Measurements from ENCODE around the gene ZNF560. TPM values are rescaled to one million over a fixed set of nuclear protein-coding genes. Genes with fewer than 3 reads are reported as not detected.

The ZNF560 gene
- total RNA-seq, 1 donor from 2014 or later: 0.15 TPM

DNA sequence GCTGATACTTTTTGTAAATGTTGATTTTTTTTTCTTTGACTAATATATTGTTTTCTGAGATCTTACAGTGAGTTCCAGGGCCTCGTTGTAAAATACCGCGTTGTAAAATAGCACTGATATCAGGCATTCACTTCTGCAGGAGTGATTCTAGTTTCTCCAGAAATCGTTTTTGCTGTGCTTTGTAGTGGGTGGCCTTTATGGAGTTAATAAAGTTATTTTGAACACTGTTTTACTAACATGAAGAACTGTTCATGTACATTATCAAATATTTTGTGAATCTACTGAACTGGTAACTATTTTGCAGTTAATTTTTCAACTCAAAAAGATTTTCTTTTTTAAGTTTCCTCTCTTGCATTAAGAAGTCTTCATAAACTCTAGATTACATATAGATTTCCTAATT is 62.1 kb downstream of the ZNF560 start:
- DNase-seq (ENCODE audit: low read depth): no peak

DNA sequence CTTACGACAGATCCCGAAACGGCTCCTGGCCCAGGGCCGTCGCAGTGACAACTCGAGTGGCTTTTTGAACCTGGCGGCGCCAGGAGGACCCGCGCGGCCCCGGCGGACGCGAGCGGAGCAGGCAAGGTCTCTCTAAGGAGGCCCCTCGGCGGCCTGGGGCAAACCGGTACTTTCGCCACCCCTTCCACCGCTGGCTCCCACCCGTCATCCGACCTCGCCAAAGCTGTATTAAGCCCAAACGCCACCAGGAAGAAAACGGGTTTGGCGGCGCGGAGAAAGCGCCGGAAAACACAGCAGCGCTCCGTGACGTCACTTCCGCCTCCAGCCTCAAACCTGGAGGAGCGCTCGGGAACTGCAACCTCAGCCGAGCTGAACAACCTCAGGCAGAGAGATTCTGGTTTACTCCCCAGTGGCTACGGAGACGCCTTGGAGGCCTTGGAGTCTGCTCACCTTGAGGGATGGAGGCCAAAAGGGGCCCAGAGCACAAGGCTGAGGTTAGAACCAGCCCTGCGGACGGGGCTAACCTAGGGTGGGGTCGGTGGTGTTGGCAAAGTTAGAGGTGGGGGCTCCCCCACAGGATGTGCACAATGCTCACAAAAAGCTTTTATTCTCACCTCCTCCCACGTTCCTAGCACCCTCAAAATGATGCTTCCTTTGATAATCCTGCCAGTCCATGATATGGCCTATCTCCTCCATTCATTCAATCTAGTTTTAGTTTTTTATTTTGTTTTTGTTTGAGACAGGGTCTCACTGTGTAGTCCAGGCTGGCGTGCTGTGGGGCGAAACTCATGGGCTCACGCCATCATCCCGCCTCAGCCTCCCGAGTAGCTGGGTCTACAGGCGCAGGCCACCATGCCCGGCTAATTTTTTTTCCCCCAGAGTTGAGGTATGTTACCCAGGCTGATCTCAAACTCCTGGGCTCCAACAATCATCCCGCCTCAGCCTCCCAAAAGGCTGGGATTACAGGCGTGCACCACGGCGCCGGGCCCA is 62.8 kb downstream of the ZNF560 start, which contains the start of gene ZNF266:
TSS of gene ZNF266 (minus strand) at position 295 of the 990 bp plus-strand sequence. CDS start 15,484 bp downstream, outside the sequence.
- peak; percentile 77 for DNase-seq (ENCODE audit: low read depth)

DNA sequence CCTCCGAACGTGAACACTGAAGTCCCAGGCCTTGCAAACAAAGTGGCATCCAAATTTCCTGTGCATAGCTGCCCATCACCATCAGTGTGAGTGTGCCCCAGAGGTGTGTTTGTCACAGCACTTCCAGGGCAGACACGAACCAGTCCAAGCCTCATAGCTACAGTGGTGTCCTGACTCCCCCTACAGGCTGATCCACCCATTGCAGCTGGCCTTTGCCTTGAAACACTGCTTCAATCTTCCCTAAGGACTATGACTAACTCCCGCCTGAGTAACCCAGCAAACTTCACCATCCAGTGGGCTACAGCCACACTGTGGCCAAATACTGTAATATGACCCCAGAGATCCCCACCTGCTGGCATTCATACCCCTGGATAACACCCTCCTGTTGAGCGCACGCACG is 66.9 kb downstream of the ZNF560 start:
- no peak for DNase-seq (ENCODE audit: low read depth)

DNA sequence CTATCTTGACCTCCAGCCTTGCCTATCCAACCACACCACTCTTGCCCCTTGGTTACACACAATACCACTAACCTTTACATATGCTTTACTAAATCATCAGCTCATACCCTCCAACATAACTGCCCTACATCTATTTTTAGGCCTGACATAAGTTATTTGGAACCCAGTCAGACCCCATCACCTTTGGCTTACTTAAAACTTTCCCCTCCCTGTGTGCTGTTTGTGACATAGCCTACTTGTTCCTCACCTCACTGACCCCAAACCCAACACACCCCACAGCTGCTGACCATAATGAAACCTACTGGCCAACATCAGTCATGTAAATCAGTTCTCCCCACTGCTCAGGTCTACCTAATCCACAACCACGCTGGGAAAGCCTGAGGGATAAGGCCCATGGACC is 68.0 kb downstream of the ZNF560 start:
- no peak for DNase-seq (ENCODE audit: low read depth)

DNA sequence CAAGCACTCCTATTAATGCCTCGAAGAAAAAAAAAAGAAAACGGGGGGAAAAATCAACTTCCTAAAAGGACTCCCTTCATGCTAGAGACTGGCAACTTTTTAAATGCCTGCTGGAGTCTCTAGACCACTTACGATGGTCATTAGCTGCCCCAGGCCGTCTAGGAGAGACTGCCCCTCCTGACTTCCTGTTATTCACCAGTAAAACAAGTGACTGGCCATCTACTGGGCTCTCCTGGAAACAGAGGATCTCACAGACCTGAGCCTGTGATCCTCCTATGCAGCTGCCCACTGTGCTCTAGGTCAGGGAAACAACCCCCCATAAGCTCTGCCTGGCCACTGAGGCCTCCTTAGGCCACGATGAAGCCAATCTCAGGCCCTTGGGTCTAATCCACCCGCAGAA is 70.5 kb downstream of the ZNF560 start:
- DNase-seq (ENCODE audit: low read depth): no peak

Other genes with a start within 250 kb of the ZNF560 start
- not detected in 2 replicates for gene OR7E24, start 247.7 kb downstream of the ZNF560 start, total RNA-seq
- 8.5 and 10.9 TPM in 2 replicates for gene ZNF699, start 188.8 kb downstream of the ZNF560 start, total RNA-seq
- gene ZNF559, start 174.4 kb downstream of the ZNF560 start, total RNA-seq: 6.4 and 14.3 TPM in 2 replicates
- gene ZNF177, start 135.6 kb downstream of the ZNF560 start, total RNA-seq: 4.3 TPM in 1 of 2 replicates, not detected in the other
- 10.4 and 19.3 TPM in 2 replicates for gene ZNF266, start 63.0 kb downstream of the ZNF560 start, total RNA-seq
- gene ZNF426, start 40.0 kb upstream of the ZNF560 start, total RNA-seq: 28.8 and 34.1 TPM in 2 replicates
- 63.4 and 69.6 TPM in 2 replicates for gene ZNF121, start 85.9 kb upstream of the ZNF560 start, total RNA-seq
- 34.6 and 70.2 TPM in 2 replicates for gene ZNF561, start 122.6 kb upstream of the ZNF560 start, total RNA-seq
- 57.3 and 59.4 TPM in 2 replicates for gene ZNF562, start 176.5 kb upstream of the ZNF560 start, total RNA-seq

Measured in renal cortical epithelial cell (primary cell).